ENCODE results near the gene ERBB4. TPM values are rescaled to one million over a fixed set of nuclear protein-coding genes. Genes with fewer than 3 reads are reported as not detected.

Gene ERBB4
- total and polyA plus RNA-seq, 2 of the 8 experiments (the other 6 are each of a cell fraction or from before 2014, with no cell fraction given): 0.34 to 1.3 TPM

GRCh38 chr2:212465456-212465855 lies 73.1 kb downstream of the ERBB4 start:
- TF ChIP-seq MAX (IDR thresholded peaks at IDR 0.05) (no peak), RNF2 (IDR thresholded peaks at IDR 0.05; ENCODE audit: borderline replicate concordance, low read depth, low read length, missing control alignments, poor library complexity, severe bottlenecking) (no peak), TBP (IDR thresholded peaks at IDR 0.05; ENCODE audit: low read depth, low read length) (no peak), KDM4A (IDR thresholded peaks at IDR 0.05; ENCODE audit: low read depth, low read length, severe bottlenecking) (no peak)
- no peak overlapping the region for H4K8ac ChIP-seq (ENCODE audit: extremely low read depth, insufficient read depth, low read length)
- ChIA-PET POLR2A (ENCODE audit: partially characterized antibody) (no interaction called here), CTCF (ENCODE audit: partially characterized antibody) (no interaction called here)
- no peak overlapping the region for H4K5ac ChIP-seq (ENCODE audit: insufficient read length, low read depth, low read length)
- no peaks in the 10 kb centered on the region for H3K23me2 ChIP-seq (ENCODE audit: low read depth, low read length)
- no peak overlapping the region for H2BK20ac ChIP-seq (ENCODE audit: low read length)
- H2AK5ac ChIP-seq (ENCODE audit: low read depth, low read length): no peak overlapping the region
- H3K36me3 ChIP-seq (ENCODE audit: control insufficient read depth in 2 of 4, insufficient read depth in 4 of 4, low read length in 3 of 4): no peaks in the 10 kb centered on the region
- no peak overlapping the region for H2BK12ac ChIP-seq (ENCODE audit: low read depth, low read length)
- H3K4me3 ChIP-seq (ENCODE audit: extremely low read depth in 1 of 4, insufficient read depth in 2 of 4, low read depth in 3 of 4, low read length in 4 of 4): no peak overlapping the region
- no peak overlapping the region for H4K91ac ChIP-seq (replicated peaks; ENCODE audit: insufficient read length, low read length)
- no peak overlapping the region for H3K9ac ChIP-seq (replicated peaks in 1 of 4; ENCODE audit: extremely low read depth in 1 of 4, low read depth in 3 of 4, low read length in 3 of 4)
- no peaks in the 10 kb centered on the region for H3K79me2 ChIP-seq (ENCODE audit: control insufficient read depth in 1 of 2, insufficient read depth in 2 of 2, low read length in 2 of 2)
- no peak overlapping the region for H2BK5ac ChIP-seq (ENCODE audit: low read depth, low read length)
- H3K23ac ChIP-seq (ENCODE audit: insufficient read length): no peak overlapping the region
- no peak overlapping the region for H3K56ac ChIP-seq (replicated peaks; ENCODE audit: insufficient read length, low read depth, low read length)
- DNase-seq (ENCODE audit: low read depth in 1 of 2, low spot score in 2 of 2) (no peak), FAIRE-seq (no peak)
- no peak overlapping the region for H3K27ac ChIP-seq (ENCODE audit: low read depth, low read length)
- H3K9me3 ChIP-seq (ENCODE audit: insufficient read depth in 2 of 2, low read depth in 1 of 2, low read length in 1 of 2): 0 out of 4 replicates have a peak, but pooled peaks cover 0 to 3% of the 10 kb centered on the region in 2 experiments
- H3K14ac ChIP-seq (ENCODE audit: insufficient read length): no peak overlapping the region
- no peak overlapping the region for H2BK15ac ChIP-seq (ENCODE audit: low read length)
- WGBS, 2 experiments (ENCODE audit: extremely low coverage in 1 of 2, insufficient coverage in 1 of 2, insufficient read length in 1 of 2, insufficient replicate concordance in 2 of 2, low coverage in 1 of 2, low lambda C conversion rate in 2 of 2, missing lambda C conversion rate in 1 of 2): 93% methylated on average over 1 of the region's 1 CpG; no CpG with 5 or more reads in 1 of the 2 experiments
- no peaks in the 10 kb centered on the region for H3K27me3 ChIP-seq (replicated peaks in 1 of 4; ENCODE audit: control insufficient read depth in 3 of 4, extremely low read depth in 1 of 4, insufficient read depth in 3 of 4, low read length in 3 of 4)
- H4K20me1 ChIP-seq (replicated peaks in 1 of 2; ENCODE audit: control insufficient read depth in 1 of 2, insufficient read depth in 2 of 2, low read length in 2 of 2): no peaks in the 10 kb centered on the region
- H3K79me1 ChIP-seq (ENCODE audit: low read depth, low read length): no peaks in the 10 kb centered on the region
- H3K18ac ChIP-seq (ENCODE audit: extremely low read depth, low read length): no peak overlapping the region
- H2AFZ ChIP-seq (ENCODE audit: low read length): no peak overlapping the region
- no peak overlapping the region for H3K4me2 ChIP-seq (ENCODE audit: insufficient read depth in 1 of 2, low read depth in 2 of 2, low read length in 2 of 2)
- no peak overlapping the region for H2BK120ac ChIP-seq (replicated peaks; ENCODE audit: low read depth, low read length)
- no peaks in the 10 kb centered on the region for H3K4me1 ChIP-seq (replicated peaks in 1 of 4; ENCODE audit: control insufficient read depth in 3 of 4, insufficient read depth in 4 of 4, low read length in 3 of 4)
- no peak overlapping the region for H3K4ac ChIP-seq (replicated peaks; ENCODE audit: insufficient read length, low read depth, low read length)
